Sigmoid colon (tissue), 7 donors: ENCODE results near the gene TYMP. TPM values are rescaled to one million over a fixed set of nuclear protein-coding genes. Genes with fewer than 3 reads are reported as not detected.
A peak's percentile ranks its signal among the peaks of the same experiment; 100 is the strongest.

Source experiments
- DNase-seq: peaks from one replicate; pipeline ENCODE4 v3.0.0-alpha.2; 2019
- H3K27ac ChIP-seq, 4 donors: fragments of 200-600 bp; sonication (generic); one replicate each; pipeline ENCODE4 v1.5.1; 2016 to 2019; ENCODE audit warnings: mild to moderate bottlenecking in 1 of 4
- H3K27me3 ChIP-seq, 3 donors: fragments of 200-600 bp; sonication (generic); one replicate each; pipeline ENCODE4 v1.5.1; 2019; ENCODE audit warnings: mild to moderate bottlenecking in 1 of 3
- H3K36me3 ChIP-seq, 4 donors: fragments of 200-600 bp; sonication (generic); one replicate each; pipeline ENCODE4 v1.5.1; 2016 to 2019
- H3K4me1 ChIP-seq, 4 donors: fragments of 200-600 bp; sonication (generic); one replicate each; pipeline ENCODE4 v1.5.1; 2017 to 2019
- H3K4me3 ChIP-seq, 4 donors: fragments of 200-600 bp; sonication (generic); one replicate each; pipeline ENCODE4 v1.5.1; 2017 to 2019; ENCODE audit warnings: mild to moderate bottlenecking in 2 of 4, moderate library complexity in 1 of 4
- H3K9me3 ChIP-seq, 4 donors: fragments of 200-600 bp in 3 of 4; sonication (generic) in 3 of 4; one replicate each; pipeline versions ENCODE4 v1.5.1 to v1.6.1; 2013 to 2019
- EP300 ChIP-seq, 4 donors: sonication (generic); formaldehyde crosslinking; IDR thresholded peaks; one replicate each; pipeline ENCODE4 v1.6.1; 2017; ENCODE audit warnings: antibody characterized with exemption in 4 of 4
- POLR2A ChIP-seq, 2 donors: fragments of 450-650 bp; IDR thresholded peaks; one replicate each; pipeline ENCODE4 v1.6.1; 2016; ENCODE audit warnings: antibody characterized with exemption in 2 of 2, mild to moderate bottlenecking in 2 of 2, moderate library complexity in 2 of 2
- POLR2AphosphoS5 ChIP-seq, 4 donors: sonication (generic); formaldehyde crosslinking; IDR thresholded peaks; one replicate each; pipeline ENCODE4 v1.6.1; 2017; ENCODE audit warnings: antibody characterized with exemption in 4 of 4
- whole genome bisulfite sequencing, 2 donors: extraction: QIAGEN DNeasy Blood & Tissue Kit; methylation state at CpG; one replicate each; pipeline ENCODE4 v1.1.7; 2013; 5-methylcytosine and 5-hydroxymethylcytosine counted together
- intact Hi-C: fragments of 100-400 bp; cut with DNase I; formaldehyde crosslinking; loops from one replicate; pipeline ENCODE4 v1.15.1; 2023
- polyA plus RNA-seq, 3 donors: library from polyadenylated mRNA; stranded (reverse); fragments of 200-250 nt; gene quantifications; one replicate each; pipeline ENCODE4 v1.2.3, GENCODE V29; 2013
- total RNA-seq, 4 donors: library from RNA; depleted of rRNA; stranded (reverse); fragments of >200 nt; gene quantifications; one replicate each; pipeline ENCODE4 v1.1.0, GENCODE V29; 2016
- TF ChIP-seq, protein P1 (sequence below), 4 experiments: fragments of 450-650 bp in 3 of 4; fragments of 200-600 bp in 1 of 4; IDR thresholded peaks; one replicate each; pipeline ENCODE4 v1.5.1; 2016 to 2019; ENCODE audit warnings: antibody characterized with exemption in 4 of 4, mild to moderate bottlenecking in 3 of 4, moderate library complexity in 2 of 4
- donor health status: healthy with polysubstance abuse.
- donor health status: Bipolar disorder and iron deficiency.
- donor health status: healthy.

The TYMP gene
- total and polyA plus RNA-seq, 7 donors: 17.4 to 169 (median 23.0) TPM

DNA sequence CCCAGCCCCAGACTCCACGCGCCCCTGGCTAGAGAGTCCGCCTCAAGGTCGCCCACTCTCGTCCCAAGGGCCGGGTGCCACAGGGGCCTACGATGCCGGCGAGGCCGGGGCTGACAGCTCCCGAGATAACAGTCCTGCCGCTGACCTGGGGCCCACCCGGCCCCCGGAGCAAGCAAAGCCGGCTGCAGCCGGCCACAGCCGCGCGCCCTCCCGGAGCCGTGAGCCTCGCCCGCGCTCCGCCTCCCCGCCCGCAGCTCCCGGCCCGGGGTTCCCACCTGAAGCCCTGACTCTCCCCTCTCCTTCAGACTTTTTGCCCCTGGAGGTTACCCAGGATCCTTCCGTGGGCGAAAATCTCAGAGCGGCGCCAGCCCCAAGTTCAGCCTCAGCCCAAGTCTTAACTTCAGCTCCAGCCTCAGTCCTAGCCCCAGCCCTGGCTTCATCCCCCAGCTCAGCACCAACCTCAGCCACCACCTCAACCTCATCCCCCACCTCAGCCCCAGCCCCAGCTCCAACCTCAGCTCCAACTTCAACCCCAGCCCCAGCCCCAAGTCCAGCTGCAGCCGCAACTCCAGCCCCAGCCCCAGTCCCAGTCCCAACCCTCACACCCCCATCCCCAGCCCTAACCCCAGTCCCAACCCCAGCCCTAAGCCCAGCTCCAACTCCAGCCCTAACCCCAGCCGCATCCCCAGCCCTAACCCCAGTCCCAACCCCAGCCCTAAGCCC, 17.6 kb upstream of the TYMP start:
- Histone ChIP-seq H3K9me3 (no peaks in the 10 kb centered on the region), H3K27me3 (peaks cover 25 to 74% (median 67%) of the 10 kb centered on the region in 3 donors), H3K4me1 (peaks cover 0 to 30% (median 23%) of the 10 kb centered on the region in 4 donors), H3K36me3 (no peaks in the 10 kb centered on the region), H3K27ac (no peak overlapping the region), H3K4me3 (no peak overlapping the region)
- TF ChIP-seq POLR2A (IDR thresholded peaks at IDR 0.05) (no peak), POLR2AphosphoS5 (IDR thresholded peaks at IDR 0.05) (no peak), EP300 (IDR thresholded peaks at IDR 0.05) (no peak)
- TF ChIP-seq, protein P1, sequence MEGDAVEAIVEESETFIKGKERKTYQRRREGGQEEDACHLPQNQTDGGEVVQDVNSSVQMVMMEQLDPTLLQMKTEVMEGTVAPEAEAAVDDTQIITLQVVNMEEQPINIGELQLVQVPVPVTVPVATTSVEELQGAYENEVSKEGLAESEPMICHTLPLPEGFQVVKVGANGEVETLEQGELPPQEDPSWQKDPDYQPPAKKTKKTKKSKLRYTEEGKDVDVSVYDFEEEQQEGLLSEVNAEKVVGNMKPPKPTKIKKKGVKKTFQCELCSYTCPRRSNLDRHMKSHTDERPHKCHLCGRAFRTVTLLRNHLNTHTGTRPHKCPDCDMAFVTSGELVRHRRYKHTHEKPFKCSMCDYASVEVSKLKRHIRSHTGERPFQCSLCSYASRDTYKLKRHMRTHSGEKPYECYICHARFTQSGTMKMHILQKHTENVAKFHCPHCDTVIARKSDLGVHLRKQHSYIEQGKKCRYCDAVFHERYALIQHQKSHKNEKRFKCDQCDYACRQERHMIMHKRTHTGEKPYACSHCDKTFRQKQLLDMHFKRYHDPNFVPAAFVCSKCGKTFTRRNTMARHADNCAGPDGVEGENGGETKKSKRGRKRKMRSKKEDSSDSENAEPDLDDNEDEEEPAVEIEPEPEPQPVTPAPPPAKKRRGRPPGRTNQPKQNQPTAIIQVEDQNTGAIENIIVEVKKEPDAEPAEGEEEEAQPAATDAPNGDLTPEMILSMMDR (IDR thresholded peaks at IDR 0.05): no peak
- WGBS, 2 donors: 17 to 52% methylated on average over 35 of the region's 35 CpGs
- intact Hi-C loops: no loop called here
- no peak for DNase-seq

DNA sequence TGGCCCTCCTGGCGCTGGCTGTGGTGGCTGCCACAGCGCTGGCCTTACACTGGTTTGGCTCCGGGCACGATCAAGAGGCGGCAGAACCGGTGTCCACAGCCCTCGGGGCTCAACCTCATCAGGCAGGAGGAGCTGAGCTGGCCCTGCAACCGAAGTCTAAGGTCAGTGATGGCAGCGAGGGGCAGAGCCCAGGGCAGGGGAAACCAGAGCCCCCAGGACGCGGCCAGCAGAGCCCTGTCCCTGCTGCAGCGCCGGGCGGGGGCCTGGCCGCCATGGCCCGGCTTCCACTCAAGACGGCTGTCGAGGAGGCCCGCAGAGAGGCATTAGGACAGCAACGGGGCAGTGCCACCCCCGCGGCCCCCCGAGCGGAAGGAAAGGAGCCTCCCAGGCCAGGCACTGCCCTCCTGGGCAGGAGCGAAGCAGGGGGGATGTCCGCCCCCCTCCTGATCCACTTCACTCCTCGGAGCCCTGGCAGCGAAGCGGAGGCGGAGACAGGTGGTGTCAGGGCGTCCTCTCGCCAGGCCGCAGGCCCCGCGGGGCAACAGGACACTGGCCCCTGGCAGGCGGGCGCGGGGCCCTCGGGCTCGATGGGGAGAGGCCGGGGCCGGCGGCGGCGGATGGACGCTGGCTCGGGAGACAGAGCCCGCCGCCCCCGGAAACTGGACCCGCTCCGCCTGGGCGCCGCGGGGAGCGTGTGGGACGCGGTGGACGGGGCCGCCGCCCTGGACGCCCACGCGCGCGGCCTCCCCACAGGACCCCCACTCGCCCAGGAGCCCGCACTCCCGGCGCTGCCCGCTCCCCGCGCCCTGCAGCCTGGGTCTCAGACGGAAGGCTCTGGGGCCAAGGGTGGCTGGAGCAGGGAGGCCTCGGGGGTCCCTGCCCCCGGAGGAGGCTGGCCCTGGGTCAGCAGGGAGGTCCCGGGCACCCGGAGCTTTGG, 16.8 kb upstream of the TYMP start:
- TF ChIP-seq POLR2A (IDR thresholded peaks at IDR 0.05): no peak
- no peak for TF ChIP-seq POLR2AphosphoS5 (IDR thresholded peaks at IDR 0.05)
- TF ChIP-seq, protein P1 (IDR thresholded peaks at IDR 0.05): no peak
- TF ChIP-seq EP300 (IDR thresholded peaks at IDR 0.05): no peak
- peaks cover 0 to 30% (median 23%) of the 10 kb centered on the region in 4 donors for H3K4me1 ChIP-seq
- no peaks in the 10 kb centered on the region for H3K9me3 ChIP-seq
- no peak overlapping the region for H3K27ac ChIP-seq
- WGBS, 2 donors: 54 to 82% methylated on average over 78 of the region's 78 CpGs
- H3K36me3 ChIP-seq: no peaks in the 10 kb centered on the region
- no peak for DNase-seq
- H3K27me3 ChIP-seq: peaks cover 25 to 74% (median 67%) of the 10 kb centered on the region in 3 donors
- intact Hi-C loops: no loop called here
- no peak overlapping the region for H3K4me3 ChIP-seq

DNA sequence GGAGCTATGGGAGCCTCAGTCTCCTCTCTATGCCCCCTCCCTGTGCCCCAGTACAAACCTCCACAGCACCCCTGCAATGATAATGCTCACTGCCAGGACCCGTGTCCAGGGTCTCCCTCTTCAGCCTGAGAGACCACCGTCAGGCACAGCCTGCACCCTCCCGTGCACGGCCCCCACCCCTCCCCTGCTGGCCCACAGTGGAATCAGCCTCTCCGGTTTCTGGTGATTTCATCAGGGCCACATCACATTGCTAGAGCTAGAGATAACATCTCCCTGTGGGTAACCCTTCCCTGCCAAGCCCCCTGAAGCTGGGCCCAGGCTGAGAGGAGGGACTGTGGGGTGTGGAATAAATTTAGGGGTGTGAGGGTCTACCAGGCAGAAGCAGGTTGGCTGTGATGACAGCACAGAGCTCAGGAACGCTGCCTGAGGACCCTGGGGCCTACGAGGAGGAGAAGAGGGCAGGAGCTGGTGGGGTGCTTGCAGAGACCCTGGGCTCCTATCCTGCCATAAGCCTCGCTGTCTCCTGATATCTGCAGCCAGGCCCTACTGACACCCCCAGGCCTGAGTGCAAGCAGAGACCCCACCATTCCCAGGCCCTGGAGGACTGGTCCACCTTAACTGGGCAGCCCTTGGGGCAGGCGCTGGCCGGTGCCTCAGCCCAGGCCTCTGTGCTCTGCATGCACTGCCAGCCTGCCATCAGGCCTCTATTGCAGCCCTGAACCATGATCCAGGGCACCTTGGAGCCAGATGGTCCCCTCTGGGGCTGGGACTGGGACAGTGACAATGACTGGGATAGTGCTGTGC, 15.9 kb upstream of the TYMP start, which contains the start of gene KLHDC7B:
Gene KLHDC7B, plus strand, starts transcription at position 378 of the 804 bp plus-strand sequence. Its CDS starts 345 bp downstream, at position 723.
- TF ChIP-seq EP300 (IDR thresholded peaks at IDR 0.05) (no peak), POLR2AphosphoS5 (IDR thresholded peaks at IDR 0.05) (no peak), POLR2A (IDR thresholded peaks at IDR 0.05) (no peak)
- TF ChIP-seq, protein P1 (IDR thresholded peaks at IDR 0.05): no peak
- no peak within 1 kb of the TSS for H3K27ac ChIP-seq
- peaks cover 25 to 74% (median 67%) of the 10 kb centered on the region in 3 donors for H3K27me3 ChIP-seq
- H3K4me1 ChIP-seq: peaks cover 0 to 30% (median 23%) of the 10 kb centered on the region in 4 donors
- WGBS, 2 donors: 69 to 79% methylated on average over 10 of the region's 10 CpGs
- H3K36me3 ChIP-seq: no peaks in the 10 kb centered on the region
- intact Hi-C loops: no loop called here
- no peaks in the 10 kb centered on the region for H3K9me3 ChIP-seq
- no peak for DNase-seq
- H3K4me3 ChIP-seq: no peak within 1 kb of the TSS

DNA sequence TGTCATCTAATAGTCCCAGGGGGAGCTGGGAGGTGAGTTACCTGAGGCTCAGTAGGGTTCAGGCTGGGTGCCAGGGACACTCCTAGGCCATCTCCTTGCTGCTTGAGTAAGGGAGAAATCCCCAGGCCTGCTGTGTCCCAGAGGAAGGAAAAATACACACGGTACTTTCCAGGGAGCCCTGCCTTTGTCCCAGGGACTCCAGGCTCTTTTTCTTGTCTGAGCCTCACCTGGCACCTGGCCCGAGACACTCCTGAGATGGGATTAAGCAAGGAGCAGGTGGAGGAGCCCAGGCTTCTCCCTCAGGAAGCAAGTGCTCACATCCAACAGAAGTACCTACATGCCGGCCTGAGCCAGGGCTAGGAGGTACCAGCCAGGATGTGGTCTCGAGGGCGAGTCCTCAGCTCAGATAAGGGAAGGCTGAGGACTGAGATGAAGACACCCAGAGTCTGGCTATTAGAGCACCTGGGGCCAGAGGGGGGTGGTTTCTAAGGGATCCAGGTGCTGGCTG, 15.0 kb upstream of the TYMP start:
- peaks cover 25 to 66% (median 65%) of the 10 kb centered on the region in 3 donors for H3K27me3 ChIP-seq
- intact Hi-C loops: loop anchor here (5.0 kb wide), 1 partner anchor 78 kb away; no protein-coding TSS in a partner anchor
- no peak for TF ChIP-seq POLR2AphosphoS5 (IDR thresholded peaks at IDR 0.05)
- no peak for TF ChIP-seq POLR2A (IDR thresholded peaks at IDR 0.05)
- TF ChIP-seq, protein P1 (IDR thresholded peaks at IDR 0.05): no peak
- H3K27ac ChIP-seq: peak overlapping the region in 1 of 4 donors; percentile 34
- no peaks in the 10 kb centered on the region for H3K9me3 ChIP-seq
- H3K4me1 ChIP-seq: peaks cover 0 to 30% (median 23%) of the 10 kb centered on the region in 4 donors
- DNase-seq: no peak
- WGBS, 2 donors: 23 to 42% methylated on average over 5 of the region's 5 CpGs
- H3K4me3 ChIP-seq: no peak overlapping the region
- no peaks in the 10 kb centered on the region for H3K36me3 ChIP-seq
